Muscle layer of duodenum (tissue), 2 donors: Measurements from ENCODE around the gene ABHD16A.

Source experiments
- H3K27ac ChIP-seq: one replicate; pipeline ENCODE4 v1.7.0; 2013; ENCODE audit warnings: mild to moderate bottlenecking, low read length
- H3K27me3 ChIP-seq: one replicate; pipeline ENCODE4 v1.7.0; 2013; ENCODE audit warnings: low read depth, mild to moderate bottlenecking, control low read depth, low read length
- H3K36me3 ChIP-seq, 2 donors: one replicate each; pipeline ENCODE4 v1.7.0; 2013; ENCODE audit warnings: low read length in 2 of 2, control low read depth in 1 of 2, mild to moderate bottlenecking in 1 of 2; ENCODE audit not compliant: insufficient read depth in 2 of 2, control insufficient read depth in 1 of 2
- H3K4me1 ChIP-seq, 2 donors: one replicate each; pipeline ENCODE4 v1.7.0; 2013; ENCODE audit warnings: low read length in 2 of 2, mild to moderate bottlenecking in 2 of 2, control low read depth in 1 of 2, moderate library complexity in 1 of 2; ENCODE audit not compliant: insufficient read depth in 2 of 2, control insufficient read depth in 1 of 2
- H3K4me3 ChIP-seq, 2 donors: one replicate each; pipeline ENCODE4 v1.7.0; 2013; ENCODE audit warnings: low read length in 2 of 2, low read depth in 1 of 2, mild to moderate bottlenecking in 1 of 2
- H3K9me3 ChIP-seq, 2 donors: one replicate each; pipeline ENCODE4 v1.7.0; 2013; ENCODE audit warnings: low read length in 2 of 2, control low read depth in 1 of 2, mild to moderate bottlenecking in 1 of 2; ENCODE audit not compliant: control insufficient read depth in 1 of 2
- donor health status: healthy.

The ABHD16A gene

GRCh38 chr6:31657406-31658157 lies 45.5 kb downstream of the ABHD16A start:
- H3K36me3 ChIP-seq = peaks cover 16 to 34% of the 10 kb centered on the region in 2 donors
- H3K9me3 ChIP-seq = no peaks in the 10 kb centered on the region
- H3K4me1 ChIP-seq = peaks cover 22 to 45% of the 10 kb centered on the region in 2 donors
- no peak overlapping the region for H3K27ac ChIP-seq
- H3K27me3 ChIP-seq = no peaks in the 10 kb centered on the region
- no peak overlapping the region for H3K4me3 ChIP-seq

GRCh38 chr6:31655349-31656237 lies 47.5 kb downstream of the ABHD16A start, which contains the start of gene APOM:
Gene APOM, plus strand, starts transcription at chr6:31655894. Its CDS starts 73 bp downstream, at chr6:31655967.
- Histone ChIP-seq H3K27me3 (no peaks in the 10 kb centered on the region), H3K4me1 (peaks cover 22 to 46% of the 10 kb centered on the region in 2 donors), H3K36me3 (peaks cover 10 to 30% of the 10 kb centered on the region in 2 donors), H3K27ac (no peak within 1 kb of the TSS), H3K9me3 (no peaks in the 10 kb centered on the region), H3K4me3 (no peak within 1 kb of the TSS)

GRCh38 chr6:31654574-31655348 lies 48.4 kb downstream of the ABHD16A start:
- no peaks in the 10 kb centered on the region for H3K27me3 ChIP-seq
- H3K36me3 ChIP-seq = peaks cover 10 to 30% of the 10 kb centered on the region in 2 donors
- H3K4me3 ChIP-seq = no peak overlapping the region
- H3K27ac ChIP-seq = no peak overlapping the region
- no peaks in the 10 kb centered on the region for H3K9me3 ChIP-seq
- peaks cover 25 to 48% of the 10 kb centered on the region in 2 donors for H3K4me1 ChIP-seq

- H3K36me3 ChIP-seq = peaks cover 23 to 47% of the 10 kb centered on the region in 2 donors
- no peaks in the 10 kb centered on the region for H3K27me3 ChIP-seq
- peaks cover 10 to 32% of the 10 kb centered on the region in 2 donors for H3K4me1 ChIP-seq
- no peaks in the 10 kb centered on the region for H3K9me3 ChIP-seq
- H3K4me3 ChIP-seq = peak overlapping the region; percentile 77
- peak overlapping the region; percentile 99 for H3K27ac ChIP-seq
Measured at GRCh38 chr6:31652925-31653724, 50.0 kb downstream of the ABHD16A start.

- Histone ChIP-seq H3K9me3 (no peaks in the 10 kb centered on the region), H3K27me3 (no peaks in the 10 kb centered on the region), H3K4me1 (peaks cover 3 to 25% of the 10 kb centered on the region in 2 donors), H3K27ac (peak overlapping the region; percentile 99), H3K36me3 (peaks cover 25 to 51% of the 10 kb centered on the region in 2 donors), H3K4me3 (peak overlapping the region; percentile 77)
Measured at GRCh38 chr6:31651602-31652191, 51.4 kb downstream of the ABHD16A start.

- H3K4me1 ChIP-seq = peaks cover 3% of the 10 kb centered on the region in 2 donors
Measured at GRCh38 chr6:31645325-31645724, 57.8 kb downstream of the ABHD16A start.

GRCh38 chr6:31643818-31644454 lies 59.2 kb downstream of the ABHD16A start:
- Histone ChIP-seq H3K4me1 (no peaks in the 10 kb centered on the region), H3K27me3 (no peaks in the 10 kb centered on the region), H3K36me3 (peaks cover 82 to 95% of the 10 kb centered on the region in 2 donors), H3K27ac (no peak overlapping the region), H3K4me3 (no peak overlapping the region), H3K9me3 (no peaks in the 10 kb centered on the region)

More at GRCh38 chr6:31645325-31645724, 57.8 kb downstream of the ABHD16A start:
- Histone ChIP-seq H3K9me3 (no peaks in the 10 kb centered on the region), H3K36me3 (peaks cover 75 to 89% of the 10 kb centered on the region in 2 donors), H3K4me3 (no peak overlapping the region), H3K27me3 (no peaks in the 10 kb centered on the region), H3K27ac (no peak overlapping the region)

- H3K27ac ChIP-seq = no peak overlapping the region
- no peaks in the 10 kb centered on the region for H3K27me3 ChIP-seq
- peaks cover 72 to 95% of the 10 kb centered on the region in 2 donors for H3K36me3 ChIP-seq
- no peak overlapping the region for H3K4me3 ChIP-seq
- no peaks in the 10 kb centered on the region for H3K9me3 ChIP-seq
- H3K4me1 ChIP-seq = no peaks in the 10 kb centered on the region
Measured at GRCh38 chr6:31642798-31643570, 60.1 kb downstream of the ABHD16A start.

- H3K36me3 ChIP-seq = peaks cover 75 to 97% of the 10 kb centered on the region in 2 donors
- no peak overlapping the region for H3K27ac ChIP-seq
- H3K27me3 ChIP-seq = no peaks in the 10 kb centered on the region
- H3K4me3 ChIP-seq = no peak overlapping the region
- H3K9me3 ChIP-seq = no peaks in the 10 kb centered on the region
- no peaks in the 10 kb centered on the region for H3K4me1 ChIP-seq
Measured at GRCh38 chr6:31641370-31641769, 61.8 kb downstream of the ABHD16A start.
